HEK293T (cell line): ENCODE results near the gene STAB2.

Experiments used
- ARNT ChIP-seq: fragments of 450-650 bp; IDR thresholded peaks from 2 replicates; pipeline ENCODE4 v1.6.1; 2017; ENCODE audit warnings: mild to moderate bottlenecking
- FOXM1 ChIP-seq: fragments of 450-650 bp; IDR thresholded peaks from 2 replicates; pipeline ENCODE4 v1.6.1; 2017; ENCODE audit warnings: mild to moderate bottlenecking, borderline replicate concordance
- NFRKB ChIP-seq: fragments of 450-650 bp; IDR thresholded peaks from 2 replicates; pipeline ENCODE4 v1.6.1; 2016; ENCODE audit warnings: mild to moderate bottlenecking, moderate library complexity
- SUZ12 ChIP-seq: fragments of 450-650 bp; IDR thresholded peaks from 2 replicates; pipeline ENCODE4 v1.6.1; 2016; ENCODE audit warnings: mild to moderate bottlenecking
- ZNF384 ChIP-seq: fragments of 450-650 bp; IDR thresholded peaks from 2 replicates; pipeline ENCODE4 v1.6.1; 2016

GRCh38 chr12:103742349-103742932, 155.4 kb downstream of the STAB2 start:
- TF ChIP-seq FOXM1 (no peak), NFRKB (no peak), SUZ12 (no peak), ARNT (no peak), ZNF384 (no peak)
